Measurements from ENCODE around the gene PACSIN3.

Gene PACSIN3

DNA sequence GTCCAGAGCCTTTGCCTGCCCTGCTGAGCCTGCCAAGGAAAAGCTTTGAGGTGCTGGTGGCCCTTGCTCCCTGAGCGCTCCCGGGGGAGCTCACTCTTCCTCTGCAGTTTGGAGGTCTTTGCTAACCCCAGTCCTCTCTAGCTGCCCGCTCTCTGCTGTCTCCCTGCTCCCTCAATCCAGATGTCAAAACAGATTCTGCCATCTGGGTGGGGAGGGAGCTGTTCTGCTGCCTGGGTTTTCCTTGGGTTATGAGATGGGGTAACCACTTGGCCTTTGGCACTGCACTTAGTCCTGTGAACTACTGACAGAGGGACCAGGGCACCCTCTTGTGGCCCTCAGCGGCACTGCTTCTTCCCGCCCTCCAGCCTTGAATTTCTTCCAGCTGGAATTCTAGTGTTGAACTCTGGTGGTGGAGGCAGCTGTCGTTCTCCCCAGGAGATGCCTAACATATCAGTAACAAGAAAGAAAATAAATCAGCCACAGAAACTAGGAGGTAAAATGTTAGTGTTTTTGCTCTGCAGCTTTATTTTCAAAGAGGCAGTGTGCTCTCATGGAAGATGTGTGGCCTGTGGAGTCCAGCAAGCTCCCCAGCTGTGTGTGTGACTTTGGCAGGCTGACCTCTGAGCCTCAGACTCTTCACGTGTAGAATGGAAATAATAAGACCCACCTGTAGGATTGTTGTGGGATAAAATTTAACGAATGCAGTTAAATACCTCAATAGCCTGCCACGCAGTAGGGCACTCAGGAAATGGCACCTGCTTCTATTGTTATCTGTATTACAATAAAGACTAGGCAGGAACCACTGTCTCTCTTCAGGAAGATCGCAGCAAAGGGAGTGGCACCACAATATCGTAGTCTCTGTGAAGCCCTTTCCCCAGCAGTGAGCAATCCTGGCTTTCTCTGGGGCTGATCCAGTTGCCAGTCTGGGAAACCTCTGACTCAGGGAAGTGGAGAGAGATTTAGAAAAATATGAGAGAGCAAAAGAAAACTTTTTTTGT lies 33.0 kb downstream of the PACSIN3 start:
- DNase-seq (ENCODE audit: low read depth in 2 of 2), result peak in 1 of 2 donors; percentile 11

DNA sequence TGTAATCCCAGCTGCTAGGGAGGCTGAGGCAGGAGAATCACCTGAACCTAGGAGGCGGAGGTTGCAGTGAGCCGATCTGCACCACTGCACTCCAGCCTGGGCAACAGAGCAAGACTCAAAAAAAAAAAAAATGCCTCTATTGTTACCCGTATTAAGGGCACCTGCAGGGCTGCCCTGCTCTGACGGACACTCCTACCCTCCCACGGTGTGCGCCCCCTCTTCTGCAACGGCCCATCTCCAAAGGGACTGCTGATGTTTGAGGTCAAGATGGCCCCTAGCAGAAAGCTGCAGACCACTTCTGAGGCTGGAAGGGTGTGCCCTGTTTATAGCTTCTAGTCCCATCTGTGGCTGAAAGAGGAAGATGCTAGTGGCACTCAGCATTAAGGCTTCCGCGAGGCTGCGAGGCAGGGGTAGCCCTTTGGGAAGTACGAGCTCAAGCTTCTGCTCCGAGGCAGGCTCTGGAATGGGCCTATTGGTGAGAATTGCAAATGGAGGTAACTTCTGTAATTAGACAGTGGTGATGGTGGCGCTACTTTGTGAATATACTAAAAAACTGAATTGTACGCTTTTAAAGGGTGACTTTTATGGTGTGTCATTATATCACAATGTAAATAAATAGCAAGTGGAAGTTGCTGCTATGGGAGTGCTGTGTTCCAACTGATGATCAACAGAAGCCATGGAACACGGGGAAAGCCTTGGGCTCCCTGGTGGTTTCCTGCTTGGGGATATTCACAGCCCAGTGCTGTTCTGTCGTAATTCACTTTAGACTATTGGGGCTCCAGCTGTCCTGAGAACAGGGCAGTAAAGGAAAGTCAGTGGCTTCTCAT lies 33.9 kb downstream of the PACSIN3 start:
- no peak for DNase-seq (ENCODE audit: low read depth in 2 of 2)

- no peak for DNase-seq (ENCODE audit: low read depth in 2 of 2)
Measured at GRCh38 chr11:47149782-47150181, 36.5 kb downstream of the PACSIN3 start.

GRCh38 chr11:47148903-47149531 lies 37.2 kb downstream of the PACSIN3 start:
- no peak for DNase-seq (ENCODE audit: low read depth in 2 of 2)

DNA sequence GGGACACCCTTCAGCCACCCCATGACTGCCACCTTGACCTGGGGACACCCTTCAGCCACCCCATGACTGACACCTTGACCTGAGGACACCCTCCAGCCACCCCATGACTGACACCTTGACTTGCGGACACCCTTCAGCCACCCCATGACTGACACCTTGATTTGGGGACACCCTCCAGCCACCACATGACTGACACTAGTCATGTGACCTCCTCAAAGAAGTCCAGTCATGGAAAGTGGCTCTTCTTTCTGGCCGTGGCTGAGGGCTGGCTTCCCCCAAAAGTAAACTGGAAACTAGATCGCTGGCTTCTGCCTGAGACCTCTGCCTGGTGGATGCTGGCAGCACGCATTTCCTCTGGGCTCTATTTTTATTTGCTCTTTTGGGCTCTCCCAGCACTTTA lies 38.0 kb downstream of the PACSIN3 start:
- DNase-seq (ENCODE audit: low read depth in 2 of 2), result no peak

GRCh38 chr11:47147681-47148080 lies 38.6 kb downstream of the PACSIN3 start:
- no peak for DNase-seq (ENCODE audit: low read depth in 2 of 2)

GRCh38 chr11:47147250-47147649 lies 39.0 kb downstream of the PACSIN3 start:
- DNase-seq (ENCODE audit: low read depth in 2 of 2), result no peak

DNA sequence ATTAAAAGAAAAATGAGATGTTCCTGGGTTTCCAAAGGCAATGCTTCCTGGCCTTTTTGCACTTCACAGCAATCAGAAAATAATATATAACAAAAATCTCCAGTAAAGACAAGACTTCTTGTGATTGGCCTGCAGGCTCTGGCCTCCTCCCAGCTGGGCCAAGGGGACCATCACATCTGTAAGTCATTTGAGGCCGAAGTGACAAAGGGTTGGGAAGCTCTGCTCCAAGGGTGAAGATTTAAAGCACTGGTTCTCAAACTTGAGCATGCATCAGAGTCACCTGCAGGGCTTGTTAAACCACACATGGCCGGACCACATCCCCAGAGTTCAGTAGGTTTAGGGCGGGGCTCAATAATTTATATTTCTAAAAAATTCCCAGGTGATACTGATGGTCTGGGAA lies 41.7 kb downstream of the PACSIN3 start:
- DNase-seq (ENCODE audit: low read depth in 2 of 2), result no peak

DNA sequence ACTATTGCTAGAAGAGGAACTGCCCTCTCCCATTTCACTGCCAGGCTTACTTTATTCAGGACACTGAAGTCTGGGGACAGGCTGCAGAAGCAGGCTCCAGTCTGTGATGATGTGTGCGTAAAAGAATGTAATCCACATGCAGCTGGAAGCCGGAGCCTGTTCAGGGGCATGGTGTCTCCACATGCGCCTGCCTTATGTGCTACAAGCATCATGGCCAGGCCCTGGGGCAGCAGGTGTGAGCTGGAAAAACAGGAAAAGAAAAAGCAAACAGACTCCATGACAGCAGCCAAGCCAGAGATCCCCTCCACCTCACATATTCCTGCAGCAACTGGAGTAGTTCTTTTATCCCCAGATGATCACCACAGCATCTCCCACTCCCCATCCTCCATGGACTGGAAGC lies 42.9 kb downstream of the PACSIN3 start:
- no peak for DNase-seq (ENCODE audit: low read depth in 2 of 2)

- DNase-seq (ENCODE audit: low read depth in 2 of 2), result no peak
Measured at GRCh38 chr11:47139878-47140277, 46.4 kb downstream of the PACSIN3 start.

DNA sequence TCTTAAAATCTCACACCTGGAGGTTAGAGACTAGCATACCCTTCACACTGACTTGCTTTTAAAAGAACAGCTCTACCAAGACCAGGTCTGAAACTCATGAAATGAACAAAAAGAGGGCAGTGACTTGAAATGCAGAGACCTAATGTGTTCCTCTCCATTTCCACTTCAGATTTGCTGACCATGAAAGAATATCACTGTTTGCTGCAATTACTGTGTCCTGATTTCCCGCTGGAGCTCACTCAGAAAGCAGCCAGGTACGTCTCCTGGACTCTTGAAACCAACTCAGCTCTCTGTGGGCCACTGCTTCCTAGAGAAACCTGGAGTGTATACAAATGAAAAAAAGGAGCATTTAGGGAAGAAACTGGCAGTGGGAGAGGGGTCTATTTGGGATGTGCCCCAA lies 48.8 kb downstream of the PACSIN3 start:
- no peak for DNase-seq (ENCODE audit: low read depth in 2 of 2)

GRCh38 chr11:47136921-47137320 lies 49.3 kb downstream of the PACSIN3 start:
- no peak for DNase-seq (ENCODE audit: low read depth in 2 of 2)

GRCh38 chr11:47136327-47136726 lies 49.9 kb downstream of the PACSIN3 start:
- DNase-seq (ENCODE audit: low read depth in 2 of 2), result no peak

GRCh38 chr11:47132981-47133380 lies 53.3 kb downstream of the PACSIN3 start:
- no peak for DNase-seq (ENCODE audit: low read depth in 2 of 2)

GRCh38 chr11:47132490-47132889 lies 53.7 kb downstream of the PACSIN3 start:
- no peak for DNase-seq (ENCODE audit: low read depth in 2 of 2)

GRCh38 chr11:47131136-47131535 lies 55.1 kb downstream of the PACSIN3 start:
- no peak for DNase-seq (ENCODE audit: low read depth in 2 of 2)

- DNase-seq (ENCODE audit: low read depth in 2 of 2), result no peak
Measured at GRCh38 chr11:47130543-47130942, 55.7 kb downstream of the PACSIN3 start.

All from stimulated activated CD8-positive, alpha-beta memory T cell treated with anti-CD3 and anti-CD28 coated beads, Interleukin-7, amount 100 ng/mL, for 1 hour (primary cell).